ENCODE measurements around the gene AIFM3.

AIFM3 gene

GRCh38 chr22:20994128-20994901 lies 27.3 kb downstream of the AIFM3 start:
- Histone ChIP-seq H4K20me1 (ENCODE audit: insufficient read depth, low read length) (peaks cover 9% of the 10 kb centered on the region; the same call in 1 of the 2 replicates), H3K79me2 (ENCODE audit: insufficient read depth, low read length) (peaks cover 3% of the 10 kb centered on the region; the same call in 1 of the 2 replicates), H3K9me3 (ENCODE audit: insufficient read depth, low read length, severe bottlenecking) (no peaks in the 10 kb centered on the region), H3K27ac (ENCODE audit: low read length) (no peak overlapping the region), H3K4me1 (ENCODE audit: insufficient read depth, low read length) (no peaks in the 10 kb centered on the region), H2AFZ (ENCODE audit: low read depth, low read length) (no peak overlapping the region), H3K4me3 (ENCODE audit: low read depth in 1 of 2, low read length in 2 of 2) (no peak overlapping the region), H3K36me3 (ENCODE audit: insufficient read depth, low read length) (peaks cover 86% of the 10 kb centered on the region), H3K9ac (ENCODE audit: low read depth, low read length) (no peak overlapping the region), H3K4me2 (ENCODE audit: insufficient read depth, low read length) (no peak overlapping the region), H3K27me3 (ENCODE audit: insufficient read depth, low read length, poor library complexity) (no peaks in the 10 kb centered on the region)
- no peak for TF ChIP-seq EZH2 (IDR thresholded peaks at IDR 0.05; ENCODE audit: borderline replicate concordance, low read depth, low read length, severe bottlenecking)
- TF ChIP-seq CTCF (IDR thresholded peaks at IDR 0.05; ENCODE audit: borderline replicate concordance, extremely low read depth, low read length, poor library complexity, severe bottlenecking): no peak
- ATAC-seq (ENCODE audit: insufficient read depth, low read depth) (no peak), DNase-seq (no peak)

DNA sequence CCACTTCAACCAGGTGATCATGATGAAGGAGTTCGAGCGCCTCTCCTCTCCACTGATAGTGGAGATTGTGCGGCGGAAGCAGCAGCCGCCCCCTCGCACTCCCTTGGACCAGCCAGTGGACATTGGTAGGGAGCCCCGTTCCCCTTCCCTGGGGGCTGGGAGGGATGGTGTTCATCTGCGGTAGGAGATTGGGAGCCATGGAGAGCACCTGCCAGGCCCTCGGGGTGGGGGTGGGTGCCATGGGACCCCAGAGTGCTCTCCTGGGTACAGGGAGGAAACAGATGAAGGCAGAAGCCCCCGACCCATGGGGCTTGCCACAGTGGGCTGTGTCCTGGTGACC lies 27.8 kb downstream of the AIFM3 start:
- Histone ChIP-seq H2AFZ (ENCODE audit: low read depth, low read length) (no peak overlapping the region), H3K9me3 (ENCODE audit: insufficient read depth, low read length, severe bottlenecking) (no peaks in the 10 kb centered on the region), H3K27ac (ENCODE audit: low read length) (no peak overlapping the region), H3K4me3 (ENCODE audit: low read depth in 1 of 2, low read length in 2 of 2) (no peak overlapping the region), H4K20me1 (ENCODE audit: insufficient read depth, low read length) (peaks cover 14% of the 10 kb centered on the region), H3K79me2 (ENCODE audit: insufficient read depth, low read length) (peaks cover 8% of the 10 kb centered on the region), H3K4me1 (ENCODE audit: insufficient read depth, low read length) (peaks cover 6% of the 10 kb centered on the region), H3K36me3 (ENCODE audit: insufficient read depth, low read length) (peaks cover 91% of the 10 kb centered on the region), H3K27me3 (ENCODE audit: insufficient read depth, low read length, poor library complexity) (no peaks in the 10 kb centered on the region), H3K4me2 (ENCODE audit: insufficient read depth, low read length) (no peak overlapping the region), H3K9ac (ENCODE audit: low read depth, low read length) (no peak overlapping the region)
- ATAC-seq (ENCODE audit: insufficient read depth, low read depth) (no peak), DNase-seq (no peak)
- TF ChIP-seq CTCF (IDR thresholded peaks at IDR 0.05; ENCODE audit: borderline replicate concordance, extremely low read depth, low read length, poor library complexity, severe bottlenecking) (no peak), EZH2 (IDR thresholded peaks at IDR 0.05; ENCODE audit: borderline replicate concordance, low read depth, low read length, severe bottlenecking) (no peak)

DNA sequence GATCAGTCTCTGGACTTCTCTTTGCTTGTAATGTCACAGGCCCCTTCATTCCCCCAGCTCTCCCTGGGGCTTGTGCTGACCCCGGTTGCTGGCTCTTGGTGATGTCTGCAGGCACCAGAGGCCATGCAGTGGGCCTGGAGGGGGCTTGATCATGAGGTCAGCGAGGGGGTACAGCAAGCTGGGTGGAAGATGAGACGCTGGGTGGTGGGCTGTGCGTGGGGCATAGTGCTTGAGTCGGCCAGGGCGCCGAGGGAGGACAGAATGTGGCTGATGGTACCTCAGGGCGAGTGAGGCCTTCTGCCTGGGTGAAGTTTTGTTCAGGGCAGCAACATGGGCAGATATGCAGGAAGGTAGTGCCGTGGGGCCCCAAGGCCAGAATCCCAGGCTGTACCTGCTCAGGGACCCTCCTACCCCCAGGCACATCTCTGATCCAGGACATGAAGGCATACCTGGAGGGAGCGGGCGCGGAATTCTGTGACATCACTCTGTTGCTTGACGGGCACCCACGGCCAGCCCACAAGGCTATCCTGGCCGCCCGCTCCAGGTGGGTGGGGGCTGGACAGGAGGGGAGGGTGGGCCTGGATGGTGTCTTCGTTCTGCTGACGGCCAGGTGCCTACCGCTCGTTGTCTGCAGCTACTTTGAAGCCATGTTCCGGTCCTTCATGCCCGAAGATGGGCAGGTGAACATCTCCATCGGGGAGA lies 28.4 kb downstream of the AIFM3 start:
- DNase-seq: no peak
- ATAC-seq (ENCODE audit: insufficient read depth, low read depth): no peak
- H3K4me1 ChIP-seq (ENCODE audit: insufficient read depth, low read length): peaks cover 12% of the 10 kb centered on the region
- peaks cover 15% of the 10 kb centered on the region for H3K79me2 ChIP-seq (ENCODE audit: insufficient read depth, low read length)
- H4K20me1 ChIP-seq (ENCODE audit: insufficient read depth, low read length): peaks cover 20% of the 10 kb centered on the region
- no peaks in the 10 kb centered on the region for H3K9me3 ChIP-seq (ENCODE audit: insufficient read depth, low read length, severe bottlenecking)
- H3K4me2 ChIP-seq (ENCODE audit: insufficient read depth, low read length): no peak overlapping the region
- H3K9ac ChIP-seq (ENCODE audit: low read depth, low read length): no peak overlapping the region
- H2AFZ ChIP-seq (ENCODE audit: low read depth, low read length): no peak overlapping the region
- H3K27ac ChIP-seq (ENCODE audit: low read length): no peak overlapping the region
- TF ChIP-seq EZH2 (IDR thresholded peaks at IDR 0.05; ENCODE audit: borderline replicate concordance, low read depth, low read length, severe bottlenecking) (no peak), CTCF (IDR thresholded peaks at IDR 0.05; ENCODE audit: borderline replicate concordance, extremely low read depth, low read length, poor library complexity, severe bottlenecking) (no peak)
- no peak overlapping the region for H3K4me3 ChIP-seq (ENCODE audit: low read depth in 1 of 2, low read length in 2 of 2)
- peaks cover 92% of the 10 kb centered on the region for H3K36me3 ChIP-seq (ENCODE audit: insufficient read depth, low read length)
- H3K27me3 ChIP-seq (ENCODE audit: insufficient read depth, low read length, poor library complexity): no peaks in the 10 kb centered on the region
